RPMI7951 (cell line): ENCODE measurements around the gene EXOSC9. TPM values are rescaled to one million over a fixed set of nuclear protein-coding genes. Genes with fewer than 3 reads are reported as not detected.

ENCODE experiments used
- DNase-seq: peaks from one replicate; pipeline ENCODE4 v3.0.0-alpha.2; 2012; ENCODE audit warnings: low read depth
- total RNA-seq: library from RNA; depleted of rRNA; stranded (reverse); fragments of >200 nt; shearing (Covaris generic); gene quantifications from 2 replicates; pipeline ENCODE4 v1.2.3, GENCODE V29; 2014

EXOSC9 gene
- total RNA-seq, 1 experiment from 2014 or later: 43.9 TPM

DNA sequence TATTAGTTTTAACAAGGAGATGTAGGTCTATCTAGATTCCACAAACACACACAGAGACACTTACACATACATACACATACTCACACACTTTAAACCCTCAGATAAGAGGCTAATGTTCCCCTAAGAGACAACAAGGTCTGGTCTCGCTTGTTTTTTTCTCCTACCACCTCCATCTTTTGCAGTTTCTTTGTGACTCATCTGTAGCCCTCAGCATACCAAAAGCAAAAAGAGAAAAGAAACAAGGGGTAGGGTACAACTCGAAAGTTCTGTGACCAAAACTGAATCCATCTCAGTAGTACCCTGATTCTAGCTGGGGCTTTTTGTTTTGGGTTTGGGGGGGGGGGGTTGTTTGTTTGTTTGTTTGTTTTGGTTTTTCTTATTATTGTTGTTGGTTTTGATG, 12.2 kb upstream of the EXOSC9 start:
- no peak for DNase-seq

DNA sequence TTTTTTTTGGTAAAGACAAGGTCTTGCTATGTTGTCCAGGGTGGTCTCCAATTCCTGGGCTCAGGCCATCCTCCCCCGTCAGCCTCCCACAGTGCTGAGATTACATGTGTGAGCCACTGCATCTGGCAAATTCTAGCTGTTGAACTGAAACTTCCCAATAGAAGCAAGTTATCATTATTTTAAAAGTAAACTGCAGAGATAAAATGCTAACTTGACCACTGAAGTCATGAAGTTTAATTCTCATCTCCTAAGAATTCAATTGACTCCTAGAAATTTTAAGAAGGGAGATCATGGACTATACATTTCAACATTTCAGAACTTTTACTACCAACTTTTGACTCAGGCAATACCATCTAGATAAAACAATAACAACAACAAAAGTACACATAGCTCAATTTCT, 11.7 kb upstream of the EXOSC9 start:
- no peak for DNase-seq

DNA sequence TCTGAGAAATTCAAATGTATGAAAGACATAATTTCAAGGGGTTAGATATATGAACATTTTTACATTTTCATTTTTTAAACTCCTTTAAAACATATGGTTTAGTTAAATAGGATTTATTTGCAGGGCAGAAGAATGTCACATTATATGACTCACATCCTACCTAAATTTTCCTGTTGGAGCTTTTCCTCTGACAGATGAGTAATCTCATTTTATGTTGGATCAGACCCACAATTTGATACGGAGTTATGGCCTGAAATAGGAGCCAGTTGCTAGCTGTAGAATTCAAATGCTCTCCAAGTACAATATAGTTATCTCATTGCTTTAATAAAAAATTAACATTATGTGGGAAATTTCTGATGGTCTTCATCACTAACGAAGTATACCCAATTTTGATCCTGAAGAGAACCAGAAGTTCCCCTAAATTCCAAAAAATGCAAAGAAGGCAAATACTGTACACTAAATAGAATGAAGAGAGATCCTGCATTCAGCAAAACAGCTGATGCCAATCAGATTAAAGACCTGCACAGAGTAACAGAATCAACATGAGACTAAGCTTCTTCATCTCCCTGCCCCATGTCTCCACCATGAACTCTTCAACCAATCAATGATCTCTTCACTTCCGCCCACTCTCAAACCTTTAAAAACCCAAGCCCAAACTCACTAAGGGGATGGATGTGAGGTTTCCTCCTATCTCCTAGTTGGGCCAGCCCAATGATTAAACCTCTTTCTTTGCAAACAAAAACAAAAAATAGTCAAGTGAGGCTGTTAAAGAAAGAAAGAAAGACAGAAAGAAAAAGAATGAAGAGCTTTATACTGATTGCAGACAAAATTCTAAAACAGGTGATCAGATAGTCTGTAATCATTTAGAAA, 10.9 kb upstream of the EXOSC9 start:
- DNase-seq: peak; percentile 78

DNA sequence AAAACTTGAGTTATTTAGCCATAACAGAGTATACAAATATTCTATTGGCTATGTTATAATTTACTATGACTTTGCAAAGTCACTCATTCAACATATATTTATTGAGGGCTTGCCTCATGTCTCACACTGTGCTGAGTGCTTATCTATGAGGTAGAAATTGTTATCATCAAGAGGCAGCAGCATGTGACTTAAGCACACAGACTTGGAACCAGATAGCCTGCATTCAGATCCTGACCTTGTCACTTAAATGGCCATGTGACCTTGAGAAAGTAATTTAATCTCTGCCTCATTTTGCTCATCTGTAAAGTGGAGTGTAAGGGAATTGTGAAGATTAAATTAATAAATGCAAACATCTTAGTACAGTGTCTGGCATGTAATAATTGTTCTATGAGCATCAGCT, 10.1 kb upstream of the EXOSC9 start:
- DNase-seq: no peak

DNA sequence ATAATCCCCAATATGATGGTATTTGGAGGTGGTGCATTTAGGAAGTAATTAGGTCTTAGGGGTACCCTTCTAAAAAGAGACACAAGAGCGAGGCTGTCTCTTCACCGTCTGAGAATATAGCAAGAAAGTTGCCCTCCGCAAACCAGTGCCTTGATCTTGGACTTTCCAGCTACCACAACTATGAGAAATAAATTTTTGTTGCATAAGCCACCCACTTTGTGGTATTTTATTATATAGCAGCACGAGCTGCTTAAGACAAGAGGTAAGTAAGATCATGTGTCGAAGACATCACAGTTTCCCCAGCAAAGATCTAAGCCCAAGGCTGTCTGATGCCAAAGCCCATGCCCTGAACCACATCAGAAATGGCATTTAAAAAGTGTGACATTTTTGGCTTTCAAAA, 9.6 kb upstream of the EXOSC9 start:
- peak; percentile 62 for DNase-seq

DNA sequence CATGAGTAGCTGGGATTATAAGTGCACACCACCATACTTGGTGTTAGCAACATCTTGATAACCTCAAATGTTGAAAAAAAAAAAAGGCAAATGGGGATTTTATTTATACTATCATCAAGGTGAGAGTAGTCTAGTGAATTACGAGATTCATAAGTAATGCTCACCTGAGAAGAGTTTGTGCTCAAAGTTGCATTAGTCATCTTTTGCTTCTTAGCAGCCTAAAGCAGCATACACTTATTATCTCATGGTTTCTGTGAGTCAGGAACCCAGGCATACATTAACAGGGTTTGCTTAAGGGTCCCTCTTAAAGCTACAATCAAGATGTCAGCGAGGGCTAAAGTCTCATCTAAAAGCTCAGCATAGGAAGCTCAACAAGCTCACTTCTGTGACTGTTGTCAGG, 8.2 kb upstream of the EXOSC9 start:
- no peak for DNase-seq

DNA sequence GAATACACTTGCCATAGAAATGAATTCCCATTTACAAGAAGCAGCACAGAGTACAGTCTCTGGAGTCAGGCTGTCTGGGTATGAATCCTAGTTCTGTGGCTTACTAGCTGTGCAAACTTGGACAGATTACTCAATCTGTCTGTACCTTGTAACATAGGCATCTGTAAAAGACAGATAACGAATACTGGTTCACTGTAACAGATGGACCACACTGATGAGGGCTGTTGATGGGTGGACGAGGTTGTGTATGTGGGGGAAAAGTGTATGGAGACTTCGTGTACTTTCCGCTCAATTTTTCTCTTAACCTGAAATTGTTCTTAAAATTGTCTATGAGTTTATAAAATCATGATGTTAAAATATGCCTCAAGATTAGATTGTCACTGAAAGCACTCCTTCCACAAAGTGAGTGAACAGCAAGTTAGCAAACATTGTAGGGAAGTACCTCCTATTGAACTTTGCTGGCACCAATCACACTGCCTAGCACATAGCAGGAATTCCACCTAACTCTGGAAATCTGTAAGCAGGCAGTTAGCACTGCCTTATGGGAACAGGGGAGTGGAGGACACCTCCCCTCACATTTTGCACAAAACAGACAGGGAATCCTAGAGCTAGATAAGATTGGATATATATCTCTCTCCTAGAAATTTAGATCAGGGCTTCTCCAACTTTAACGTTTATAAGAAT, 6.5 kb upstream of the EXOSC9 start:
- no peak for DNase-seq

DNA sequence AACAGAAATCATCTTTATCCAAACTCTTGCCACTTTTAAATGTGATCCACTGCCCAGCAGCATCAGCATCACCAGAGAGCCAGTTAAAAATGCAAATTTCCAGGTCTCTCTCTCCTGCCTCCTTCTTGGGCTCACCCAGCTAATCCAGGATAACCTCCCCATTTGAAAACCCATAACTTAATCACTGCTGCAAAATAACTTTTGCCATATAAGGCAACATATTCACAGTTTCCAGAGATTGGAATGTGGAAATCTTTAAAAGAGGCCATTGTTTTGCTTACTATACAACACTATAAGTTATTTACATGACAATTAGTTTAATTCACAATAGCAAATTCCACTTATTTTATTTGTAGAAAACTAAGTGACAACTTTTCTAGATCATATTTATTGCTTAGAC, 4.8 kb upstream of the EXOSC9 start:
- DNase-seq: no peak

DNA sequence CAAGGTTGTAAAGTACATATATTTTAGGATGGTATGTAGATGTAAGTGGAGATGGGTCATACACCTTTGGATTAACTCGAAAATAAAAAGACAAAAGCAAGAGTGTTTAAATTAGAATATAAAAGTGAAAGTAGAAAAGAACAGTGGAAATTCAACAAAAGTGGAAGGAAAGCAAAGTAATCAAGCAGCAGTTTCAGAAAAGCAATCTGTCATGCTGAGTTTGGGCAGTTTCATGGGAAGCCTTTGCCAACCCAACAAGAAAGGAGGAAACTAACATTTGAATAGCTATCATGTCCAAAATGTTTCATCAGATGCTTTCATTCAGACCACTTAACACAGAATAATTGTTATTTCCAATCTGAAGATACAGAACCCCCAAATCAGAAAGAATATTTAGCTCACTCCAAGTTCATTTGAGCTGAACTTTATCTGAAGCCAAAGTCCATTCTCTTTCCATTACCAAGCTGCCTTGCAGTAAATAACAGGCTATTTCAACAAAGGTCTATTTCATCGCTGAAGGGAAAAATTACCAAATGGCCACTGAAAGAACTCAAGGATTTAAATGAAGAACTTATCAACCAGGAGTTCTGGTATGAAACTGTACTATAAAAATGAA, 1.8 kb upstream of the EXOSC9 start:
- DNase-seq: no peak

DNA sequence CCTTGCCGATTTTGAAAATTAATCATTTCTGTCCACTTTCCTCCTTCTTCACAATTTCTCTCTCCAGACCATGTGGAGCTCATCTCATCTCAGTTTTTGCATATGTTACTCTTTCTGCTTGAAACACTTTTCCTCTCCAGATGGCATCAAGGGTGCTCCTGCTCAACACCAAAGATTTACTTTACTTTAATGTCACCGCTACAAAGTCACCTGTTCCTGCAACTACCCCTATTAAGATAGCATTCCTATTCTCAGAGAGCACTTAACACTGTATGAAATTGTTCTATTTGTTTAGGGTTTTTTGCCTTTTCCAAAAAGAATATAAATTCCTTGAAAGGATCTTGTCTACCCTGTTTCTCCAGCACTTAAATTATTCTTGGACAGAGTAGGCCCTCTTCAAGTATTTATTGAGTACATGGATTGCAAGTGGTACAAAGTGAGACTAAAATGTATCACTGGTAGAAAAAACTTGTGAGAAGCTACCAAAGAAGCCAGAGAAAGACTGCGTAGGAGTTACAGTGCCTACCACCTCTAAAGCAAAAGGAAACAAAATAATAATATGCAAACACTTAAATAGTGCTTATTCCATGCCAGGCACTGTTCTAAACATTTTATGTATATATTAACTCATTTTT, 1.1 kb upstream of the EXOSC9 start:
- DNase-seq: no peak

DNA sequence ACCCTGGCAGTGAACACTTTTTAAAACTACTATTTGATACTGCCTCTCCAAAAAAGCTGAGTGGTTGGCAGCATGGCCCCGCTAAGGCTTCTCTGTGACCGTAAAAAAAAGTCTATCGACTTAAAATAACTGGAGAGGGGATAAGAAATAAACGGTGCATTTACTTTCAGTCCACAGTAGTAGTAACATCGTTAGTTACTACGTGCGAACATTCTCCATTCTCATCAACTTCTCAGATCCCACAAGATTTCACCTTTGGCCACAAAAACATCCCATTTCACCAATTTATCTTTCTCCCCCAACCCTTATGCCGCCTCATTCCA, 524 bp upstream of the EXOSC9 start:
- no peak for DNase-seq

DNA sequence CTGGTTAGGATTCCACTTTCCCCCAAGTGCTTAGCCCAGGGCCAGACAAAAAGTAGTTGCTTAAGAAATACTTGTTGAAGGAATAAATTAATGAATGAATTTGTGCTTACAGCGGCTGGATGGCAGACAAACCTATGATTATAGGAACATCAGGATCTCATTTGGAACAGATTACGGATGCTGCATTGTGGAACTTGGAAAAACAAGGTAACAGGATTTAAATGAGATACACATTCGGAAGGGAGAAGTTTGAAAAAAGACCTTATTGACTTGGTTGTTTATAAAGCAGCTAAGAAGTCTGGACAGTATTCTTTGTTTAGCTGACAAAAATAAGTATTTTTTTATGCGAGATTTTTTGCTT, 572 bp downstream of the EXOSC9 start:
- no peak for DNase-seq

DNA sequence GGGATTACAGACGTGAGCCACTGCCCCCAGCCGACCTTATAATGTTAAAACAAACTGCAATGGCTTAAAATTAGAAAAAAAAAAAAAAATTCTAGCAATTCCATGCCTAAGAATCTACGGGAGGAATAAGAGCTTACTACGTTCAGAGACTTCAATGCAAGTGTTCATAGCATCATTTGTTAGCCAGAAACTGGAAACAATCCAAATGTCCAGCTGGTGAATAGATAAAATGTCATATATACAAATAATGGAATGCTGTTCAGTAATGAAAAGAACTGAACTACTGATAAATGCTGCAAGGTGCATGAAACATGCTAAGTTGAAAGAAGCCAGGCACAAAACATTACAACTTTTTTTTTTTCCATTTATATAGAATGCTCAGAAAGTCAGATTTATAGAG, 5.3 kb downstream of the EXOSC9 start:
- DNase-seq: no peak

DNA sequence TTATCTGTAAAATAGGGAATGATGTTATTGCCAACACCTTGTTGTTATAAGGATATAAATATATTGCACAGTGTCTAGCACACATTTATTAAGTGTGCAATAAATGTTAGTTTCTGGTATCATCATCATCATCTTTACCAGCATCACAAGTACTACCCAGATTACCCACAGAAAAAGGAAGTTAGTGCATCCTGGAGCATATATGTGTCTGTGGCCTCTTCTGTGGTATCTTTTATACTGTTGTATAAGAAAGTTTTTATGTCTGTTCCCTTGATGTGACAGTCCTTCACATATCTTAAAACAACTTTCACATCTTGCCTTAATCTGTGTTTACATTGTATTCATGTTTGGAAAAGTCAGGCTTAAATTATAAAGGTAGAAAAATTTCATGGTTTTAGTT, 10.0 kb downstream of the EXOSC9 start:
- no peak for DNase-seq

DNA sequence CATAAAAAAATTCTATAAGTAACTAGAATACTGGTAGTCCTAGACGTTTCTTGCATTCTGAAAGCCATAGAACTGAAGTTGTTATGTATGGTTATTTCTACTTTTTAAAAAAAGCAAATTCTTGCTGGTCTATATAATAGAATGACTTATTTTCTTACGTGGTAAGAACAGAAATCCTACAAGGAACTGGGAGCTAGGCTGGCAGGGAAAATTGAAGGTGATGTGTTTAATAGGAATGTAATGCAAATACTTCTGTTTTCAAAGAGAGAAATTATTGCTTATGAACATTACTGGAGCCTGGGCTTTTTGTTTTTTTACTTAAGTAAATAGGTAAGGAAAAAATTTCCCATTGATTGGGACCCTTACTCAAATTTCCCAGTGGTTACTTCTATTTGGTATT, 13.6 kb downstream of the EXOSC9 start:
- no peak for DNase-seq

DNA sequence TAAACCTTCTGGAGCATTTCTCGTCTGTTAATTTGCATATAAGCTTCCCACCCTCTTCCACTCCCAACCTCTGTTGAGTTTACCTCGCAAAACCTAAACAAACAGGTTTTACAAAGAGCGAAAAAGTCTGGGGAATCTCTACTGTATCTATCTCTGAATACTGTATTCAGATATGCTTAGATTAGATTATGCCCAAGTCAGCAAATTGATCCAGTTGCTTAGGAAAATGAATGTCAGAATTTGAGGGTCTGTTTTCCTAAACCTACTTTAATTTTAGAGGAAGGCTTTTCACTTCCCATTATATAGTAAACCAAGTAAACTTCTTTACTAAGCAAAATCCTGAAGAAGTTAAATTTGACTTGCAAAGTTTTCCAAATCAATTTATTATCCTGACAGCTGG, 15.9 kb downstream of the EXOSC9 start:
- no peak for DNase-seq

DNA sequence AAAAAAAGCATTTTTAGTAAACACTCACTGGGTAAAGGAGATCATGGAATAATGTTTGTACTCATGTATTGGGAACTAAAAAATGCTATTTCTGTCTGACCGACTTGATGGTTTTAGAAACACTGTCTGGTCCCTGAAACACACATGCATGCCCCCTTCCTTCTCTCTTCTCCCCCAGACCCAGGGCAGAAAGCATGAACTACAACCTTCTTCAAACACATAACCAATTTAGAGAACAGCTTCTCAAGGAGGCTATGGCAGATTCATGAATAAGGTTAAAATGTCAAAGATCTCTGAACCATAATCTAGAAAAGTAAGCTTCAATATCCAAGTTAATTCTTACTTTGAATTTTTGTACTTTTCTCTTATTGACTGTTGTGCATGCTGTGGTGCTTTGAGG, 16.6 kb downstream of the EXOSC9 start:
- no peak for DNase-seq

DNA sequence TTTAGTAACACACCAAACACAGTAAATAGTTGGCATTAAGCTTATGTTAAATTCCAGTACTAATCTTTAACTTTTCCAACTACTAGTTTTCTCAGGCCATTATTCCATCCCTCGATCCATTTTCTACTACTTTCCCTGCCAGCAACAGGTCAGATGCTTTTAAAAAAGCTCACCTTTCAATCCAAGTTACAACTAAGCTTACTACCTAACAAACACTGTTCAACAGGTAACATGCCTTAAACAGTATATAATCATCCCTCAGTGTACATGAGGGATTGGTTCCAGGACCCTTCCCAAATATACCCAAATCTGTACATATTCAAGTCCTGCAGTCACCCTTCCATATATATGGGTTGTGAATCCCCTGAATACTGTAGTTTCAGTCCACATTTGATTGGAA, 17.1 kb downstream of the EXOSC9 start:
- no peak for DNase-seq

DNA sequence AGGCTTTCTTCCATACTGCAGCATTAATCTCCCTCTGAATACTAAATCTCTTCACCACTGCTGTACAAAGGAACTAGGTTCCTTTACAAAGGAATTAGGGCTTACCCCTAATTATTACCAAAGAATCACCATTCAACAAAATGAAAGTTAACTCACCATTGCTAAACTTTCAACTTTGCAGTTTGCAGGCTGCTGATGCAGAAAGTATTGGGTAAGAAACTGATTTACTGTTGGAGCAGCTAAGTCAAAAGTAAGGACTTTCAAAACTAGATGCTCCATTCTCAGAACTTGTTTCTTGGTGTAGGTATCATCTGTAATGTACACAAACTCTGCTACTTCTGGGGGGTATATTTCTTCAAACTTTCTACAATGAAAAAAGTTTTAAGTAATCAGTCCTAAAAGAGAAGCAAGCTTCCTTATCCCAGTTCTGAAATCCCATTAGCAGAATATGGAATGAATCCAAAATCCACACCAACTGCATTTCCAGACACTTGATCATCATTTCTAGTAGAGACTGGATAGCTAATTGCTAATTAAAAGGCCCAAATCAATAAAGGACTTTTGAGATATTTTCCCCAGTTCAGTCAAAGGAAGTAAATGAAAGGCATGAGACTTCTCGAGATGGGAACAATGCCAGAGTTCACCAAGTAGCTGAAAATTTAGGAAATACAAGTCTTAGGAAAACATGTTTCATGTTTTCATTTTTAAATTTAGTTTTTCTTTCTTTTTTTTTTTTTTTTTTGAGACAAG, 18.3 kb downstream of the EXOSC9 start:
- no peak for DNase-seq

DNA sequence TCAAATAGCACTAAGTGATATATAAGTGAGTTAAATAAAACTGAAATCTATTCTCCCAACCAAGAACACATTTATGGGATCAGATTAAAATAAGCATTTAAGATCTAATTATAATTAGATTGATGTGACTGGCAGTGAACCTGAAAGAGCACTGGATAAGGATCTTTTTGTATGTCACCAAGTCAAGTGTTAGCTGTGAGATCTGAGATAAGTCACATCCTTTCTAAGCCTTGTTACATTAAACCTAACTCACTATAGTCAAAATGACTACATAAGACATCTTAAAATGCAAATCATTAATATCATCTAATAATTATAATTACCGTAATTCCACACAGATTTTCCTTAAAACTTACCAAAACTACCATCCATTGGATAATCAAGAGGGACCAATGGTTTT, 20.9 kb downstream of the EXOSC9 start:
- DNase-seq: no peak

DNA sequence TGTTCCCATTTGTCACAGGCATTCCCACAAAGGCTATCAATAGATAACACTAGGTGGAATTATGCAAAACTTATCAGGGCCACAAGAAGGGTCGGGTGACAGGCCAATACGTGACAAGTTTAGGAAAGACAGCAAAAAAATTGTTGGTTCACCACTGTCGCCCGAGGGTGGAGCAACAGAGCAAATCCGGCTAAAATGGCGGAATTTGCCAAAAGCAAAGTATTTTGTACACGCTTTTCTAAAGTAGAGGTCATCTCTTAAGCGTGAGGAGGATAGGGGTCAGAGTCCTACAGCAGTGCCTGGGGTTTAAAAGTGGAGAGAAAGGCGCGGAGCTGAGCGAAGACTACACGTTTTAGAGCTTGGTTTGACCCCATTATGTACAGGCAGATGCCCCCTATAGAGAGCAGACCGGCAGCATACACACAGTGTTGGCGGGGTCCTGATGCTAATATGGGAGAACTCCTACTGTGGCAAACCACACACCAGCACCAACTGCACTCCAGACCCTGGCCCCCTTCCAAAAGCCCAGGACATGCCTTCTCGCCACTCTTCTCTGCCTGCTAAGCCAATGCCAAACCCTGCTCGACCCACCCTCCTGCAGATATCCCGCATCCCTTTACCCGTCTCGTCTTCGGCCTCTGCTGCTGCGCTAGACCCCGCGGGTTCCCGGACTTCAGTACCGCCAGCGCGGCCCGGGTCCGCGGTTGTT, 21.8 kb downstream of the EXOSC9 start:
- DNase-seq: peak; percentile 48
